T-helper 9 cell (primary cell): ENCODE measurements around the gene DLG2.

Experiments
- DNase-seq: peaks from one replicate; pipeline ENCODE4 v3.0.0-alpha.2; 2020

The DLG2 gene

GRCh38 chr11:84056653-84057376, 1570.3 kb downstream of the DLG2 start:
- DNase-seq = no peak

- no peak for DNase-seq
These were observed 1582.0 kb downstream of the DLG2 start for GRCh38 chr11:84045146-84045545.

- no peak for DNase-seq
These were observed 1582.4 kb downstream of the DLG2 start for GRCh38 chr11:84044706-84045105.

- DNase-seq = no peak
These were observed 1590.4 kb downstream of the DLG2 start for GRCh38 chr11:84036664-84037194.

GRCh38 chr11:84035645-84036044, 1591.5 kb downstream of the DLG2 start:
- no peak for DNase-seq

- no peak for DNase-seq
These were observed 1592.7 kb downstream of the DLG2 start for GRCh38 chr11:84034484-84034883.

- no peak for DNase-seq
These were observed 1602.9 kb downstream of the DLG2 start for GRCh38 chr11:84024266-84024665.

GRCh38 chr11:84022695-84023094, 1604.4 kb downstream of the DLG2 start:
- DNase-seq = no peak

GRCh38 chr11:84022201-84022600, 1604.9 kb downstream of the DLG2 start:
- no peak for DNase-seq

- no peak for DNase-seq
These were observed 1605.9 kb downstream of the DLG2 start for GRCh38 chr11:84021291-84021690.

GRCh38 chr11:84019571-84020194, 1607.5 kb downstream of the DLG2 start:
- DNase-seq = no peak

GRCh38 chr11:84014539-84014938, 1612.6 kb downstream of the DLG2 start:
- DNase-seq = no peak

- DNase-seq = no peak
These were observed 1614.8 kb downstream of the DLG2 start for GRCh38 chr11:84012171-84012826.

- DNase-seq = no peak
These were observed 1624.0 kb downstream of the DLG2 start for GRCh38 chr11:84003181-84003580.

- DNase-seq = no peak
These were observed 1628.2 kb downstream of the DLG2 start for GRCh38 chr11:83998921-83999320.

GRCh38 chr11:83990160-83990733, 1636.9 kb downstream of the DLG2 start:
- DNase-seq = no peak

- no peak for DNase-seq
These were observed 1644.3 kb downstream of the DLG2 start for GRCh38 chr11:83982825-83983224.

GRCh38 chr11:83979593-83979992, 1647.6 kb downstream of the DLG2 start:
- no peak for DNase-seq

- DNase-seq = no peak
These were observed 1648.2 kb downstream of the DLG2 start for GRCh38 chr11:83978942-83979341.

GRCh38 chr11:83976086-83976485, 1651.1 kb downstream of the DLG2 start:
- DNase-seq = no peak

- no peak for DNase-seq
These were observed 1654.6 kb downstream of the DLG2 start for GRCh38 chr11:83972536-83972935.

- no peak for DNase-seq
These were observed 1656.1 kb downstream of the DLG2 start for GRCh38 chr11:83971063-83971462.

- DNase-seq = no peak
These were observed 1657.0 kb downstream of the DLG2 start for GRCh38 chr11:83970061-83970671.
